HCT116 (cell line): ENCODE measurements around the gene DEPDC4. TPM values are rescaled to one million over a fixed set of nuclear protein-coding genes. Genes with fewer than 3 reads are reported as not detected.

Experiments used
- ATAC-seq: fragments of 200-7000 bp; cut with Tn5 transposase; 2 replicates; pipeline ENCODE4 v1.9.1; 2020; ENCODE audit warnings: mild to moderate bottlenecking, moderate library complexity
- BruUV-seq: library from RNA; stranded (reverse); fragments of 400-500 nt; replicated peaks from 2 replicates; lab custom pipeline; 2021; lab: Mats Ljungman, UMichigan
- CTCF ChIA-PET: fragments of 300-600 bp; sonication (Branson Sonifier 250); formaldehyde crosslinking; loops from one replicate; lab custom pipeline; 2021; ENCODE audit warnings: antibody characterized with exemption; lab: Charles Lee
- POLR2A ChIA-PET: fragments of 300-600, 350-600 bp; sonication (Branson Sonifier 250); formaldehyde crosslinking; loops from one replicate; lab custom pipeline; 2021; ENCODE audit warnings: antibody characterized with exemption; lab: Charles Lee
- RAD21 ChIA-PET, 2 experiments: fragments of 300-600 bp; sonication (Branson Sonifier 250); formaldehyde crosslinking; loops; one replicate each; lab custom pipeline; 2023; ENCODE audit warnings: low total read pairs in 2 of 2; ENCODE audit not compliant: uncharacterized antibody in 2 of 2, unreplicated experiment in 2 of 2, low non-redundant PET in 1 of 2; lab: Charles Lee
- DNase-seq: peaks from one replicate; pipeline ENCODE4 v3.0.0-alpha.2; 2010; ENCODE audit warnings: low read depth, low spot score
- H2AFZ ChIP-seq: fragments of 200-600 bp; shearing (Covaris generic), sonication (generic); 2 replicates; pipeline ENCODE4 v1.6.1; 2017; ENCODE audit warnings: low read depth, mixed run types, mixed read lengths, antibody characterized with exemption, low read length; ENCODE audit not compliant: poor library complexity, severe bottlenecking
- H3K27ac ChIP-seq: 2 replicates; pipeline ENCODE4 v1.5.1; 2012; ENCODE audit warnings: low read depth, low read length
- H3K27me3 ChIP-seq: fragments of 200-600 bp; sonication (generic); 2 replicates; pipeline ENCODE4 v1.6.1; 2016; ENCODE audit warnings: mixed run types, low read length, mixed read lengths; ENCODE audit not compliant: insufficient read depth
- H3K36me3 ChIP-seq, 2 experiments: fragments of 200-500 bp in 1 of 2; fragments of 200-600 bp in 1 of 2; sonication (Bioruptor generic) in 1 of 2; sonication (generic) in 1 of 2; 2 replicates each; pipeline versions ENCODE4 v1.5.1 to v1.6.1; 2014 to 2016; ENCODE audit warnings: low read length in 2 of 2, inconsistent platforms in 1 of 2, mixed read lengths in 1 of 2, mixed run types in 1 of 2; ENCODE audit not compliant: insufficient read depth in 2 of 2, control insufficient read depth in 1 of 2
- H3K4me1 ChIP-seq, 2 experiments: fragments of 200-600 bp in 1 of 2; sonication (generic) in 1 of 2; 2 replicates each; pipeline versions ENCODE4 v1.5.1 to v1.6.1; 2012 to 2017; ENCODE audit warnings: low read length in 2 of 2, inconsistent platforms in 1 of 2, mild to moderate bottlenecking in 1 of 2, mixed read lengths in 1 of 2, mixed run types in 1 of 2, moderate library complexity in 1 of 2; ENCODE audit not compliant: insufficient read depth in 2 of 2, control insufficient read depth in 1 of 2
- H3K4me2 ChIP-seq: fragments of 200-600 bp; sonication (generic); 2 replicates; pipeline ENCODE4 v1.6.1; 2017; ENCODE audit warnings: mixed run types, low read length, mixed read lengths
- H3K4me3 ChIP-seq, 2 experiments: fragments of 200-600 bp in 1 of 2; sonication (generic) in 1 of 2; replicated peaks in 1 of 2; 2 replicates each; pipeline ENCODE4 v1.5.1; 2011 to 2016; ENCODE audit warnings: low read length in 2 of 2, control low read depth in 1 of 2, low read depth in 1 of 2, mild to moderate bottlenecking in 1 of 2, mixed read lengths in 1 of 2, mixed run types in 1 of 2
- H3K79me2 ChIP-seq: fragments of 200-600 bp; sonication (generic); 2 replicates; pipeline ENCODE4 v1.6.1; 2017; ENCODE audit warnings: mild to moderate bottlenecking, mixed run types, low read length, moderate library complexity, mixed read lengths; ENCODE audit not compliant: insufficient read depth
- H3K9ac ChIP-seq: fragments of 200-600 bp; sonication (generic); 2 replicates; pipeline ENCODE4 v1.6.1; 2016; ENCODE audit warnings: low read length, mixed read lengths
- H3K9me2 ChIP-seq: fragments of 200-600 bp; sonication (generic), shearing (Covaris generic); 2 replicates; pipeline ENCODE4 v1.6.1; 2017; ENCODE audit warnings: mixed run types, mild to moderate bottlenecking, moderate library complexity; ENCODE audit not compliant: insufficient read depth
- H3K9me3 ChIP-seq, 2 experiments: fragments of 200-500 bp in 1 of 2; fragments of 200-600 bp in 1 of 2; sonication (Bioruptor generic) in 1 of 2; sonication (generic) in 1 of 2; 2 replicates each; pipeline ENCODE4 v1.6.1; 2014 to 2017; ENCODE audit warnings: low read length in 2 of 2, mixed read lengths in 2 of 2, inconsistent platforms in 1 of 2, low read depth in 1 of 2, mild to moderate bottlenecking in 1 of 2, mixed run types in 1 of 2, moderate library complexity in 1 of 2; ENCODE audit not compliant: control insufficient read depth in 1 of 2, insufficient read depth in 1 of 2
- H4K20me1 ChIP-seq: fragments of 200-600 bp; sonication (generic), shearing (Covaris generic); 2 replicates; pipeline ENCODE4 v1.6.1; 2017; ENCODE audit warnings: mixed run types, mild to moderate bottlenecking, moderate library complexity; ENCODE audit not compliant: insufficient read depth
- ATF3 ChIP-seq: IDR thresholded peaks from 2 replicates; pipeline ENCODE4 v1.6.1; 2012
- CBX3 ChIP-seq: IDR thresholded peaks from 2 replicates; pipeline ENCODE4 v1.6.1; 2012; ENCODE audit warnings: low read depth
- CEBPB ChIP-seq: IDR thresholded peaks from 2 replicates; pipeline ENCODE4 v1.6.1; 2012; ENCODE audit warnings: low read depth
- CTCF ChIP-seq, 3 experiments: fragments of 200-600 bp in 1 of 3; sonication (generic) in 1 of 3; IDR thresholded peaks in 2 of 3; conservative IDR thresholded peaks in 1 of 3; 2 replicates each; pipeline ENCODE4 v1.5.1; 2012 to 2017; ENCODE audit warnings: low read depth in 2 of 3, low read length in 2 of 3, antibody characterized with exemption in 1 of 3, borderline replicate concordance in 1 of 3, control low read depth in 1 of 3, mild to moderate bottlenecking in 1 of 3, mixed read lengths in 1 of 3, mixed run types in 1 of 3, moderate library complexity in 1 of 3; ENCODE audit not compliant: insufficient read depth in 1 of 3
- EGR1 ChIP-seq: IDR thresholded peaks from 2 replicates; pipeline ENCODE4 v1.6.1; 2012; ENCODE audit warnings: low read depth
- ELF1 ChIP-seq: IDR thresholded peaks from 2 replicates; pipeline ENCODE4 v1.6.1; 2012; ENCODE audit warnings: low read depth, borderline replicate concordance
- EZH2 ChIP-seq: fragments of 200-600 bp; sonication (generic); IDR thresholded peaks from 2 replicates; pipeline ENCODE4 v1.6.1; 2017; ENCODE audit warnings: antibody characterized with exemption, mixed run types
- EZH2phosphoT487 ChIP-seq: fragments of 200-600 bp; IDR thresholded peaks from 2 replicates; pipeline ENCODE4 v1.6.1; 2018; ENCODE audit warnings: antibody characterized with exemption, borderline replicate concordance
- RAD21 ChIP-seq: IDR thresholded peaks from 2 replicates; pipeline ENCODE4 v1.6.1; 2012; ENCODE audit warnings: low read depth, mild to moderate bottlenecking
- REST ChIP-seq: IDR thresholded peaks from 2 replicates; pipeline ENCODE4 v1.6.1; 2012; ENCODE audit warnings: low read depth
- SIN3A ChIP-seq: IDR thresholded peaks from 2 replicates; pipeline ENCODE4 v1.6.1; 2012; ENCODE audit warnings: low read depth
- SRF ChIP-seq: IDR thresholded peaks from 2 replicates; pipeline ENCODE4 v1.6.1; 2012; ENCODE audit warnings: low read depth
- TCF7L2 ChIP-seq: IDR thresholded peaks from 2 replicates; pipeline ENCODE4 v1.7.0; 2011; ENCODE audit warnings: borderline replicate concordance, inconsistent platforms; ENCODE audit not compliant: insufficient read depth, insufficient read length; ENCODE audit errors: extremely low read depth
- YY1 ChIP-seq: IDR thresholded peaks from 2 replicates; pipeline ENCODE4 v1.6.1; 2011; ENCODE audit warnings: low read length, low read depth, moderate library complexity, mild to moderate bottlenecking; ENCODE audit not compliant: insufficient replicate concordance; ENCODE audit errors: extremely low read depth
- ZBTB33 ChIP-seq: IDR thresholded peaks from 2 replicates; pipeline ENCODE4 v1.6.1; 2011; ENCODE audit warnings: mild to moderate bottlenecking, low read length, moderate library complexity; ENCODE audit not compliant: insufficient replicate concordance; ENCODE audit errors: extremely low read depth
- ZNF274 ChIP-seq: fragments of 200-500 bp; sonication (Bioruptor generic); IDR thresholded peaks from 2 replicates; pipeline ENCODE4 v1.6.1; 2014; ENCODE audit warnings: mild to moderate bottlenecking, low read depth, low read length, inconsistent platforms
- intact Hi-C: fragments of 100-400 bp; cut with micrococcal nuclease; formaldehyde crosslinking; loops from 2 replicates; pipeline ENCODE4 v1.10.0; 2022
- total RNA-seq: library from RNA; stranded (reverse); gene quantifications from one replicate; pipeline ENCODE4 v1.2.1, GENCODE V29; 2021; ENCODE audit not compliant: unreplicated experiment

The DEPDC4 gene
- total RNA-seq, 1 experiment from 2014 or later = 3.4 TPM

- TF ChIP-seq EZH2phosphoT487 (no peak), EZH2 (no peak), SRF (no peak), REST (no peak), RAD21 (no peak), ZNF274 (no peak), CEBPB (no peak), CBX3 (no peak), ZBTB33 (no peak), EGR1 (no peak), CTCF (IDR thresholded peaks at IDR 0.05 in 2 of 3, conservative IDR thresholded peaks at IDR 0.05 in 1 of 3; ENCODE audit: borderline replicate concordance in 1 of 3, insufficient read depth in 1 of 3, low read depth in 2 of 3, low read length in 2 of 3) (no peak), SIN3A (no peak), ATF3 (no peak), TCF7L2 (no peak), ELF1 (no peak), YY1 (no peak)
- ChIA-PET POLR2A (no interaction called here), RAD21 (no interaction called here), CTCF (no interaction called here)
- Histone ChIP-seq H3K27ac (no peak overlapping the region), H3K4me3 (no peak overlapping the region), H3K4me2 (no peak overlapping the region), H2AFZ (no peak overlapping the region), H3K9me3 (no peaks in the 10 kb centered on the region), H3K36me3 (peaks cover 0 to 4% of the 10 kb centered on the region in 2 experiments; a peak in 1 of 4 replicates), H3K9me2 (no peaks in the 10 kb centered on the region), H3K27me3 (no peaks in the 10 kb centered on the region), H3K4me1 (no peaks in the 10 kb centered on the region), H4K20me1 (no peaks in the 10 kb centered on the region), H3K9ac (no peak overlapping the region), H3K79me2 (no peaks in the 10 kb centered on the region)
- no TSS peak for BruUV-seq
- ATAC-seq = no peak
- no peak for DNase-seq
- intact Hi-C loops = no loop called here
These were observed 29.1 kb upstream of the DEPDC4 start for GRCh38 chr12:100295764-100296555.
